IPS-20b (cell line): Measurements from ENCODE around the gene ST6GAL1.

Experiments used
- H3K27ac ChIP-seq: one replicate; pipeline ENCODE4 v1.5.1; 2013; ENCODE audit warnings: low read length
- H3K27me3 ChIP-seq: 2 replicates; pipeline ENCODE4 v1.6.1; 2013; ENCODE audit warnings: mild to moderate bottlenecking, low read length, inconsistent platforms; ENCODE audit not compliant: insufficient read depth
- H3K36me3 ChIP-seq: 2 replicates; pipeline ENCODE4 v1.6.1; 2013; ENCODE audit warnings: low read depth, mild to moderate bottlenecking, inconsistent platforms, low read length, moderate library complexity; ENCODE audit not compliant: insufficient read depth
- H3K4me1 ChIP-seq: 2 replicates; pipeline ENCODE4 v1.6.1; 2013; ENCODE audit warnings: mild to moderate bottlenecking, control low read depth, inconsistent platforms, low read length, moderate library complexity; ENCODE audit not compliant: insufficient read depth
- H3K4me3 ChIP-seq: 2 replicates; pipeline ENCODE4 v1.5.1; 2013; ENCODE audit warnings: mild to moderate bottlenecking, low read length, inconsistent platforms
- H3K9ac ChIP-seq: 2 replicates; pipeline ENCODE4 v1.6.1; 2013; ENCODE audit warnings: low read depth, mild to moderate bottlenecking, inconsistent platforms, low read length, moderate library complexity
- H3K9me3 ChIP-seq: 2 replicates; pipeline ENCODE4 v1.6.1; 2013; ENCODE audit warnings: mild to moderate bottlenecking, low read depth, low read length, inconsistent platforms; ENCODE audit not compliant: insufficient read depth

The ST6GAL1 gene

DNA sequence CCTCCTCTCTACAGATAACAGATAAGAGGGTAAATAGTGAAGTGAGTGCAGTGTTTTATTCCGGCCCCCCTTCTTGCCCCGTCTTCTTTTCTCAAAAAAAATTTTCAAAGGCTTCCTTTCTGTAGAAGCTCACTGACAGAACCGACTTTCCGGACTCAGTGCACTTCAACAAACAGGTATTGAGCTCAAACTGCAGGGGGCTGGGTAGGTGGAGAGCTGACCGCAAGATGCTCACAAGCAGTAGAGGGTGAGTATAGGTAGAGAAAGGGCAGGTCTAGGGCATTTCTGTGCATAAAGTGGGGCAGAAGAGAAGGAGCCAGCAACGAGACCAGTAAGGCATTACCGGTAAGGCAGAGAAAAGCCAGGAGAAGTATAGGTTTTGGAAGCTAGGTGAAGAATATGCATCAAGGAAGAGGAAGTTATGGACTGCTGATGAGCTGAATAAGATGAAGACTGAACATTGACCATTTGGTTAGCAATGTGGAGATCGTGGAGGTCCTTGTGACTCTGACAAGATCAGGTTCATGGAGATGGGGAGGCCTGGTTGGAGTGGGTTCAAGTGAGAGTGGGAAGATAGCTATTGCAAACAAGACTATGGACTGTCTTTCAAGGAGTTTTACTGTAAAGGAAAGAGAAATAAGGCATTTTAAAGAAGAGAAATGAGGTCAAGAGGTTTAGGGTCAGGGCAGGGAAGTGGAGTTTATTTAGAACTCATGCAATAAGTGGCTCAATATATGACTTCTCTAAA is 97.4 kb downstream of the ST6GAL1 start:
- Histone ChIP-seq H3K27me3 (no peaks in the 10 kb centered on the region), H3K4me3 (no peak overlapping the region), H3K9ac (no peak overlapping the region), H3K27ac (no peak overlapping the region), H3K4me1 (no peaks in the 10 kb centered on the region; the same call in 1 of the 2 replicates), H3K9me3 (no peaks in the 10 kb centered on the region), H3K36me3 (0 out of 2 replicates have a peak, but pooled peaks cover 3% of the 10 kb centered on the region)

DNA sequence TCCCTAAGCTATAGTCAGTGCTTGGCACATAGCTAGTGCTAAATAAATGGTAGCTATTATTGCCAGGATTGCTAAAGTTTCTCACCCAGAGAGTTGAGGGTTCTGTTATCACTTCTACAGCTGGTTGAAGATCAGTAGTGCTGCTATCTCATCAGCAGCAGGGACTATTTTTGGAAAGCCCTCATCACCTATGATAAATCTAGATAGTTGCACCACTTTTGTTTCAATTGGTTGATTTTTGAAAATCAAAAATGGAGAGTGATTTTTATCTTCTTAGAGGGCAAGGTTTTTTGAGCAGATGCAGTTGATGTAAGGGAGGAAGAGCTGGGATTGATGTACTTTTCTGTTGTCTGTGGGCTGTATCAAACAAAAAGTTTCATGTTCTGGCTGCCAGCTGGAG is 101.6 kb downstream of the ST6GAL1 start:
- peaks cover 11% of the 10 kb centered on the region for H3K9me3 ChIP-seq
- no peaks in the 10 kb centered on the region; the same call in 1 of the 2 replicates for H3K4me1 ChIP-seq
- H3K4me3 ChIP-seq, result no peak overlapping the region
- peaks cover 8% of the 10 kb centered on the region; the same call in 1 of the 2 replicates for H3K36me3 ChIP-seq
- no peak overlapping the region for H3K9ac ChIP-seq
- no peaks in the 10 kb centered on the region for H3K27me3 ChIP-seq
- H3K27ac ChIP-seq, result no peak overlapping the region

GRCh38 chr3:187036394-187036793 is 106.1 kb downstream of the ST6GAL1 start:
- Histone ChIP-seq H3K9ac (no peak overlapping the region), H3K27ac (no peak overlapping the region), H3K36me3 (peaks cover 37% of the 10 kb centered on the region), H3K4me1 (no peaks in the 10 kb centered on the region), H3K9me3 (peaks cover 11% of the 10 kb centered on the region), H3K4me3 (no peak overlapping the region), H3K27me3 (no peaks in the 10 kb centered on the region)

GRCh38 chr3:187039100-187039722 is 108.9 kb downstream of the ST6GAL1 start:
- peaks cover 65% of the 10 kb centered on the region for H3K36me3 ChIP-seq
- no peak overlapping the region for H3K9ac ChIP-seq
- H3K4me3 ChIP-seq, result no peak overlapping the region
- H3K27me3 ChIP-seq, result no peaks in the 10 kb centered on the region
- H3K4me1 ChIP-seq, result no peaks in the 10 kb centered on the region
- H3K27ac ChIP-seq, result no peak overlapping the region
- peaks cover 10% of the 10 kb centered on the region for H3K9me3 ChIP-seq

DNA sequence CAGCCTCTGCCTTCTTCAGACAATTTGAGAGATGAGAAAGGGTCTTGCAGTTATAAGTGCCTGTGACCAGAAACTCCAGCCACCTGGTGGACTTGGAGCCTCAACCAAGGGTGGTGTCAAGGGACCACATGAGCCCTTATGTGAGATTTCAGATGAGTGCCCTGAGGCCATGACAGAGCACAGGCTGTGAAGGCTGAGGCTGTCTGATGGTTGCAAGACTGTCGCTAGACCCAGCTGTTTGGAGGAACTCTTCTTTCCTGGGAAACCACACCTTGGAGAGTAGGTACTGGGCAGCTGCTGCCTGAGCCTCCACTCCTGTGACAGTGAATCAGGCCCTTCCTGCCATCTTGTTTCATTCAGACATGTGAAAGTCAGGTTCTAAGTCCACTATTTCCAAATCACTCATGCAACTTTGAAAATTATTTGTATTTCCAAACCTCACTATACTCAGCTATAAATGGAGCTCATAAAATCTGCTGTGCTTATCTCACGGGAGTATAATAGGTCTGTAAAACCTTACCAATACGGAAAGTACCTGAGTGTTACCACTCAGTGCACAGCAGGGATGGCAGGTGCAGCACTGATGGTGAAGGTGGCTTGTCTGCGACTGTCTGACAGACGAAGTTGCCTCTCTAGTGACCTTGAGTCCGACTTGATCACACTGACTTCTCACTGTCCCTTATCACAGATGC is 109.5 kb downstream of the ST6GAL1 start:
- Histone ChIP-seq H3K9me3 (peaks cover 3% of the 10 kb centered on the region; the same call in 1 of the 2 replicates), H3K9ac (no peak overlapping the region), H3K36me3 (peaks cover 66% of the 10 kb centered on the region), H3K4me1 (no peaks in the 10 kb centered on the region), H3K27me3 (no peaks in the 10 kb centered on the region), H3K4me3 (no peak overlapping the region), H3K27ac (no peak overlapping the region)

GRCh38 chr3:187040516-187041361 is 110.4 kb downstream of the ST6GAL1 start:
- H3K36me3 ChIP-seq, result peaks cover 75% of the 10 kb centered on the region
- H3K9ac ChIP-seq, result no peak overlapping the region
- H3K4me1 ChIP-seq, result no peaks in the 10 kb centered on the region
- H3K27ac ChIP-seq, result no peak overlapping the region
- no peak overlapping the region for H3K4me3 ChIP-seq
- no peaks in the 10 kb centered on the region for H3K27me3 ChIP-seq
- no peaks in the 10 kb centered on the region for H3K9me3 ChIP-seq

DNA sequence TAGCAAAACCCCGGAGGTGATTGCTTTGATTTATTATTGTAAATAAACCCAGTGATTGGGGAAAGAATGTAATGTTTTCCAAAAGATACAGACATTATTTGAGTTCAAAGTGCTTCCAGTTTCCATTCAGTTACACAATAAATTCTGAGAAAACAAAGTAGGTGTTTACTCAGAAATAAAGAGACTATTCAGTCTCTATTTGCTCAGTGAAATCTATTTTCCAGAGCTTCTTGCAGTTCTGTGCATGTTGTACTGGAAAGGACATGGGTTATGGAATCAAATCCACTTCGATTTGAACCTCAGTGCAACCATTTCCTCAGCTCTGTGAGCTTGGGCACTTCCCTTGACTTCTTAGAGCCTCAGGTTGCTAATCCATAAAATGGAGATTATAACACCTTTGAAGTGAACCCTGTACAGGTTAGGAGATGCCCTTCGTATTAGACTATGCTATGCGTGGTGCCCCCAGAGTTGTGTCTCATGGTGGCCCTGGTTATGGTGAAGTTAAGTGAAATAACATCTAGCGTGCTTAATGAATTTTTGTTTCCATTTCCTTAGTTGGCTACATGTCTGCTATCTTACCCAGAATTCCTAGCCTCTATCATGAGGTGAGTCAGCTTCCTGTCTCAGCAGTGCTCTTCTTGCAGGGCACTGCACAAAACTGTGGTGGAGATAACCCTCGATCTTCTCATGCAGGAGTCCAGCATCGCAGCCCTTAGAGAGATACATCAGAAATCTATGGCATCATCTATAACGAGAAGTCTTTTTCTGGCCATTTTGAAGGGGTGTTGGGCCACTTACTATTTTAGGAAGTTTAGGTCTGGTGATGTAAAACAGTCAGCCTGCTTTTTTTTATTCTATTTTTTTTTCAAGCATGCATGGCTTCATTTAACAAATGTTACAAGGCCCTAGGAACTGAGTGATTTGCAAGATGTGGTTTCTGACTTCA is 111.3 kb downstream of the ST6GAL1 start:
- no peaks in the 10 kb centered on the region for H3K27me3 ChIP-seq
- H3K4me1 ChIP-seq, result no peaks in the 10 kb centered on the region
- no peak overlapping the region for H3K4me3 ChIP-seq
- H3K27ac ChIP-seq, result no peak overlapping the region
- H3K9me3 ChIP-seq, result no peaks in the 10 kb centered on the region
- no peak overlapping the region for H3K9ac ChIP-seq
- peaks cover 83% of the 10 kb centered on the region for H3K36me3 ChIP-seq

GRCh38 chr3:187042346-187042745 is 112.0 kb downstream of the ST6GAL1 start:
- Histone ChIP-seq H3K4me3 (no peak overlapping the region), H3K27me3 (no peaks in the 10 kb centered on the region), H3K36me3 (peaks cover 84% of the 10 kb centered on the region), H3K9me3 (no peaks in the 10 kb centered on the region), H3K27ac (no peak overlapping the region), H3K4me1 (no peaks in the 10 kb centered on the region), H3K9ac (no peak overlapping the region)

- no peaks in the 10 kb centered on the region for H3K27me3 ChIP-seq
- H3K9me3 ChIP-seq, result no peaks in the 10 kb centered on the region
- no peak overlapping the region for H3K4me3 ChIP-seq
- H3K27ac ChIP-seq, result no peak overlapping the region
- peaks cover 84% of the 10 kb centered on the region for H3K36me3 ChIP-seq
- no peak overlapping the region for H3K9ac ChIP-seq
- no peaks in the 10 kb centered on the region for H3K4me1 ChIP-seq
Observed at GRCh38 chr3:187042874-187043458, 112.6 kb downstream of the ST6GAL1 start.

DNA sequence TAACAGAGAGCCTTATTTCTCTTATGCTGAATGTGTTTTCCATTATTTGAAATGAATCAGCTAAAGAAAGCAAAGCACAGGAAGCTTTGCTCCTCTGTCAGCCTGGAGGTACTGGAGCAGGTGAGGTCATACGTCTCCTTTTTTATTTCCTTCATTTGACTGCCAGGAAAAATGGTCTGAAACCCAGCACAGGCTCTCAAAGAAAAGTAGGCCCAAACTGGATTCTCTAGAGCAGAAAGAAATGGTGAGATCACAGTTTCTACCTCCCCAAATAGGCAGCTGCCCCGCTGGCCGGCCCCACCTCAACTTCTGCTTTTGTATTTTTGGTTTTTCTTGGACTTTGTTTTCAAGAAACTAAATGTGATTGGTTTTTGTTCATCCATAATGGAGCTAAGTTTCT is 113.9 kb downstream of the ST6GAL1 start:
- no peaks in the 10 kb centered on the region for H3K27me3 ChIP-seq
- H3K9ac ChIP-seq, result no peak overlapping the region
- no peak overlapping the region for H3K4me3 ChIP-seq
- no peak overlapping the region for H3K27ac ChIP-seq
- H3K9me3 ChIP-seq, result no peaks in the 10 kb centered on the region
- no peaks in the 10 kb centered on the region for H3K4me1 ChIP-seq
- H3K36me3 ChIP-seq, result peaks cover 81% of the 10 kb centered on the region
